A204.1 (cell line): ENCODE results near the gene RNF34.

Source experiments
- FAIRE-seq: peaks from 2 replicates; lab custom pipeline; 2012; peaks lifted over from hg19 to GRCh38; lab: Jason Lieb, UNC

The RNF34 gene

DNA sequence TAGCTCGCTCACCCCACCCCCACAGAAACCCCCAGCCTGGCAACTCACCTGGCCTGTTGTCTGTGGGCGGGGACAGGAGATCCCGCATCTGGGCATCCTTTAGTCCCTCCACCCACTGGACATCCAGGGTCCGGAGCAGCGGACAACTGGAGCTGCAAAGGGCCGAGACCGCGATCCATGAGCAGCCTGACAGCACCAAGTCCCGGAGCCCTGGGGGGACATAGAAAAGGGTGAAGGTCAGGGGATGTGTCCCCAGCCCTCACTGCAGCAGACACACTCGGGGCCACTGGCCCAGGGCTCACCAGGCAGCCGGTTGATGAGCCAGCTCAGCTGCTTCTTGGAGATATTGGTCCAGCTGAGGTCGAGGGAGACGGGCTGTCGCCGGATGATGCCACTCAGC is 40.9 kb downstream of the RNF34 start:
- no peak for FAIRE-seq

- no peak for FAIRE-seq
Measured at GRCh38 chr12:121441555-121441954, 41.6 kb downstream of the RNF34 start.

GRCh38 chr12:121442028-121442948 is 42.4 kb downstream of the RNF34 start:
- no peak for FAIRE-seq

DNA sequence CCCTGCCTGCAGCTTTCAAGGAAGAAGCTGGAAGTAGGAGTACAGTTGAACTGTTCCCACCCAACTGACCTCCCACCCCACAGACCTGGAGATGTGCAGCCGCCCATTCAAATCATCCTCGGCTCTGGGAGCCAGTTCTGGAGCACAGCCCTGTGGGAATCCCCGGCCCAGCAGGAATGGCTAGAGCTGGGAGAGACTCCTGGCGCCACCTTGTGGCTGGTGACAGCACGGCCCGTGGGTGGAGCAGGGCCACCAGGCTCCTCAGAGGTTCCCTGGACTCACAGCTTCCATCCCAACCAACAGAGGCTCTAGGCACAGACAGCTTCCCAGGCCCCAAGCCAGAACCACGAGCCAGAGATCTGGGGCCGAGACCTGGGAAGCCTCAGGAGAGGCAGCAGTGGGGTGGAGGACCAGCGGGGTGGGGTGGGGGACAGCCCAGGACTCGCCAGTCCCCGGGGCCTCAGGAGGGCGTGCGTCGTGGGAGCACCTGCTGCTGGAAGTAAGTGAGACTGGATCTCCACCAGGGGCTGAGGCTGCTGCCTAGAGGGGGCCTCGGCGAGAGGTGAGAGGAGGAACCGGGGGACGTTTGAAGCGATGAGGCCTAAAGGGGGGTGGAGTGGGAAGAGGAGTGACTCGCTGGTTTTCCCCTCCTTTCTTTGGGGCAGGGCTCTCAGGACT is 43.4 kb downstream of the RNF34 start:
- FAIRE-seq: no peak

DNA sequence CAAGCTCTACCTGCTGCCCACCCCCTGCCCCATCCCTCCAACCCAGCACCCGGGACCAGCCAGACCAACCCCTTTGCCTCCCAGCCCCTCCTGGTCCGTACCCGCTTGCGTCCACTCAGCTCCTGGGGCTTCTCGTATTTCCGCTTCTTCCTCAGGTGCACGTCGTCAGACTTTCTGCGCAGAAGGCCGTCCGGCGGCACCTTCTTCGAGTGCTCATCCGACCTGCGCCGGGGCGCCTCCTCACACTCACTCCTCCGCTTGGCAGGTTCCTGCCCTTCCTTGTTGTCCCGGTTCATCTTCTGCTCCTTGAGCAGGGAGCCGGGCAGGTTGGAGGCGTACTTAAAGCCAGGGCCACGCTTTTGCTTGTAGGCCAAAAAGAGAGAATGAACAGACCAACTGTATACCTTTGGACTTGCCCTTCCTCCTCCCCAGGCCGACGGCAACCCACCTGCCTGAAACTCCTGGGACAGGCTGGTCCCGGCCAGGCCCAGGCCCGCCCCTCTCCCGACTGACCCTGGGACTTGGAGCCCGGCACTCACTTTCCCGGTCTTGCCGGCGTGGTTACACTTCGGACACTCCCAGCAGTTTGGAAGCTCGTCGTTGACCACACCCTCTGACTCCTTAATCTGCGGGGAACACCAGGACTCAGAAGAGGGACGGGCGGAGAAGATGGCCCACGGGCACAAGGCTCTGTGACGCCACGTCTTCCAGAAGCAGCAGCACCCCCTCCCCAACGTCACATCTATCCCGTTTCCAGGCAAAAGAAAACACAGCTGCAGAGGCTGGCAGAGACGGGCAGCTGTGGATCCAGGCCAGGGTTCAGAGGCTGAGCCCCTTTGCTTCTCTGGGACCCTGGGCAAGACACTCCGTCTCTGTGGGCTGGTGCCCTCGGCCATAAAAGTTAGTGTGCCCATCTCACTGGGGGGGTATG is 44.3 kb downstream of the RNF34 start:
- no peak for FAIRE-seq

DNA sequence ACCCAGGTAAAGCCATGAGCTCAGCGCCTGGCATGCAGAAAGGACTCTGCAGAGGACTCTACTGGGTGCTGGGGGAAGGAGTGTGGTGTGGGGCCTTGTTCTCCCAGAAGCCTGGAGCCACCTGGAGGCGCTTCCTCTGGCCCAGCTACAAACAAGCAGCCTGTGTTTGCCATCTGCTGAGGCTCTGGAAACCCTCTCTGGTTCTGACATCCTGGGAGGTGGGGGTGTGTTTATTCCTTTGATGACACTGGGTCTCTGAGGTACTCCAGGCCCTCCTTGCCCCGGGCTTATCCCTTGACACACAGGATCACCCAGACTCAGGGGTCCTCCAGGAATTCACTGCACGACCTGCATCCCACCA is 44.9 kb downstream of the RNF34 start:
- FAIRE-seq: no peak

DNA sequence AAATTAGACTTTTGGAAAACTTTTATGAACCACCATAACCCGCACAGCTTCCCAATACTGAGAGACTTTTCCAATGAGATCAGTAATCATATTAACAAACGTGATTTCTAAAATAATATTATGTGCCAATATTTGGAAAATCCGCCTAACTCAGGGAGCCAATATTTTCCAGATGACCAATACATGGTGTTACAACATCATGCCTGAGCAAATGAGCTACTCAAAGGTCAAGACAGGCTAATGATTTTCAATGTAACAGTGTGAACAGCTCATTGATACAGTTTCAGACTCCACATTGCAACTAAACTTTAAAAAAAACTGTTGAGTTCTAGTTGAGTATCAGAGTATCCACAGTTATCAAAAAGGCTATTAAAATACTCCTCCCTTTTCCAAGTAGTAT is 46.8 kb downstream of the RNF34 start:
- FAIRE-seq: no peak

- FAIRE-seq: no peak
Measured at GRCh38 chr12:121448771-121449315, 48.9 kb downstream of the RNF34 start.

GRCh38 chr12:121451961-121452339 is 52.0 kb downstream of the RNF34 start:
- FAIRE-seq: no peak

- FAIRE-seq: no peak
Measured at GRCh38 chr12:121452340-121452984, 52.5 kb downstream of the RNF34 start.

DNA sequence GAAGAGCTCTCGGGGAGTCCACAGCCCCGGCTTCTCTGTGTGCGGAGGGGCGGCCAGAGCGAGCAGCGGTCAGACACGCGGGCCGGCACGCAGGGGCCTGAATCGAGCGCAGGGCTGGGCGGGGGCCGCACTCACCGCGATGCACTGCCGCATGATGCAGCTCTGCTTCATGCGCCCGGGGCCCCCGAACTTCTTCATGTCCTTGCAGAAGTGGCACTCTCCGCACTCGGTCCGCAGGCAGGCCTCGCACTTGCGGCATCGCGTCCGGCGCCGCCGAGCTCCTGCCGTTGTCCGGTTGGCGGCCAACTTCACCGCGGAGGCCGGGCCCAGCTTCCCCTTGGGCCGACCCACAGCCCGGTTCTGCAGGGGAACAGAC is 53.1 kb downstream of the RNF34 start:
- no peak for FAIRE-seq

GRCh38 chr12:121453629-121454028 is 53.7 kb downstream of the RNF34 start:
- FAIRE-seq: no peak

GRCh38 chr12:121454921-121455320 is 55.0 kb downstream of the RNF34 start:
- no peak for FAIRE-seq

- no peak for FAIRE-seq
Measured at GRCh38 chr12:121455766-121456420, 56.0 kb downstream of the RNF34 start.

- FAIRE-seq: no peak
Measured at GRCh38 chr12:121456551-121456950, 56.6 kb downstream of the RNF34 start.

DNA sequence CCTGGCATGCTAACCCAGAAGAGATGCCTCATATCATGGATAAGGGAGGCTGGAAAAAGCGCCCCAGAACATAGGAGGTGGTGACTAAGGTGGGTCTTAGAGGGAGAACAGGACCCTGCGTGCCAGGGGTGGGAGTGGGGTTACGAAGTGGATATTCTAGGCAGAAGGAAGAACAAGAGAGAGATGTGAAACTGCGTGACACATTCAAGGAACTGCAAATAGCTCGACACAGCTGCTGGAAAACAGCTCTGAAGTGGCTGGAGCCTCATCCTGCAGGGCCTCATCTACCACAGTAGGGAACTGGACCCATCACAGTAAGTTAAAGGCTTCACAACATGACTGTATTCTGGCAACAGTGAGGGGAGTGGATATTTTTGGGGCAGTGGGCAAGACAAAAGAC is 61.1 kb downstream of the RNF34 start:
- no peak for FAIRE-seq

GRCh38 chr12:121464331-121464730 is 64.4 kb downstream of the RNF34 start:
- no peak for FAIRE-seq

DNA sequence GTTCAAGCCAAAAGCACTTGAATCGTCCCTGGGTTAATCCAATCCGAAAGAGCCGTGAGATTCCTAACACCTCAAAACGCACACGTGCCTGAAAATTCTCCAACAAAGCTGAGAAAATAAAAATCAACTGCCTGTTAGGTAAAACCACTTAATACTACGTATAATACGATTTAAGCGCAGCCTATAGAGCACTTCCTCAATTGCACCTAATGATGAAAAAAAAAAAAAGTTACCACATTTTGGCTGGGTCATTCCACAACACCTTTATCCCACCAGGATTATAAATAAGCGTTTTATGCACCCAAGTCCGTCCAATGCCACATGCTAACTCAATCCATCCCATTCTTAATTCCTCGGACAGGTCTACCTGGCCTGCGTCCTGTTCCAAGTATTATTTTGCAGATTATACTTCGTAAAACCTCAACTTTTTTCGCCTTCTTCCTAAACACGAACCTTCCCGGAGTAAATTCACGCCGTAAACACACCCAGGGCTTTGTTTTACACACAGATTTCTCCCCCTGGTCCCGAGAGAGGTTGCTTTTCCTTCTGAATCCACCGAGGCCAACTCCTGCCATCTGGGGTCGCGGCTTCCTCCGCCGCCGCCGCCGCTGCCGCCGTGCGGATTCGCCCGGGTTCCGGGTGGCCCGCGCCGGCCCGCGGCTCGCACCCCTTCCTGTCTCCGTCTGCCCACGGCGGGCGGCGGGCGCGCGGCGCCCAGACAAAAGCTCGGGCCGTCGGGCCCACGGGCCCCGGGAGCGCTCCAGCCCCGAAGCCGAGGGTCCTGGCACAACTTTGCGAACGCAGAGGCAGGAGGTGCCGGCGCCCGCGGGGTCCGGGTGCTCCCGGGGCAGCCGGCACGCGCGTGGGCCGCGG is 66.2 kb downstream of the RNF34 start:
- no peak for FAIRE-seq

- no peak for FAIRE-seq
Measured at GRCh38 chr12:121466794-121467637, 67.1 kb downstream of the RNF34 start.
